Thyroid gland (tissue), 4 donors: Measurements from ENCODE around the gene IKZF4.

ENCODE experiments used
- POLR2A ChIP-seq, 2 donors: fragments of 450-650 bp; IDR thresholded peaks; one replicate each; pipeline ENCODE4 v1.6.1; 2017; ENCODE audit warnings: antibody characterized with exemption in 2 of 2, mild to moderate bottlenecking in 2 of 2, moderate library complexity in 1 of 2
- TF ChIP-seq, protein P1 (sequence below), 6 experiments: fragments of 200-600 bp in 3 of 6; fragments of 450-650 bp in 3 of 6; sonication (generic) in 3 of 6; IDR thresholded peaks; one replicate each; pipeline ENCODE4 v1.5.1; 2016 to 2019; ENCODE audit warnings: antibody characterized with exemption in 6 of 6, mild to moderate bottlenecking in 2 of 6, inconsistent platforms in 1 of 6, moderate library complexity in 1 of 6

DNA sequence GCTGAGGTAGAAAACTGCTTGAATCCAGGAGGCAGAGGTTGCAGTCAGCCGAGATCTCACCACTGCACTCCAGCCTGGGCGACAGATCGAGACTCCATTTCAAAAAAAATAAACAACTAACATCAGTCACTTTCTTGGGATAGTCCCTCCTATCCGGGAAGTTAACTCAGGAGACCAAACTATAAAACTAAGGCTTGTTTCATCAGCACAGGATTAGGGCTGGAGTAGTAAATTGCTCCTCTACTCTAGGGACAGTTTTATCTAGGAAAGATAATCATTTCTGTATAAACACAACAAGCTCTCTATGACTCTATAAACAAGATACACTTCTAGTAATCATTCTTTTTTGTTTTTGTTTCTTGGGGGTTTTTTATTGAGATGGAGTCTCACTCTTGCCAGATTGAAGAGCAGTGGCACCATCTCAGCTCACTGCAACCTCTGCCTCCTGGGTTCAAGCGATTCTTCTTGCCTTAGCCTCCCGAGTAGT is 32.6 kb downstream of the IKZF4 start:
- TF ChIP-seq, protein P1, sequence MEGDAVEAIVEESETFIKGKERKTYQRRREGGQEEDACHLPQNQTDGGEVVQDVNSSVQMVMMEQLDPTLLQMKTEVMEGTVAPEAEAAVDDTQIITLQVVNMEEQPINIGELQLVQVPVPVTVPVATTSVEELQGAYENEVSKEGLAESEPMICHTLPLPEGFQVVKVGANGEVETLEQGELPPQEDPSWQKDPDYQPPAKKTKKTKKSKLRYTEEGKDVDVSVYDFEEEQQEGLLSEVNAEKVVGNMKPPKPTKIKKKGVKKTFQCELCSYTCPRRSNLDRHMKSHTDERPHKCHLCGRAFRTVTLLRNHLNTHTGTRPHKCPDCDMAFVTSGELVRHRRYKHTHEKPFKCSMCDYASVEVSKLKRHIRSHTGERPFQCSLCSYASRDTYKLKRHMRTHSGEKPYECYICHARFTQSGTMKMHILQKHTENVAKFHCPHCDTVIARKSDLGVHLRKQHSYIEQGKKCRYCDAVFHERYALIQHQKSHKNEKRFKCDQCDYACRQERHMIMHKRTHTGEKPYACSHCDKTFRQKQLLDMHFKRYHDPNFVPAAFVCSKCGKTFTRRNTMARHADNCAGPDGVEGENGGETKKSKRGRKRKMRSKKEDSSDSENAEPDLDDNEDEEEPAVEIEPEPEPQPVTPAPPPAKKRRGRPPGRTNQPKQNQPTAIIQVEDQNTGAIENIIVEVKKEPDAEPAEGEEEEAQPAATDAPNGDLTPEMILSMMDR (IDR thresholded peaks at IDR 0.05) = no peak
- TF ChIP-seq POLR2A (IDR thresholded peaks at IDR 0.05) = no peak
